Activated B cell treated with CpG ODN at 0.5 μM for 24 hours (primary cell): ENCODE data around the gene ACP1. TPM values are rescaled to one million over a fixed set of nuclear protein-coding genes. Genes with fewer than 3 reads are reported as not detected.

Source experiments
- ATAC-seq: fragments of 200-7000 bp; cut with Tn5 transposase; one replicate; pipeline ENCODE4 v1.10.0; 2021; ENCODE audit warnings: low read depth, mild to moderate bottlenecking, moderate library complexity
- CTCF ChIA-PET: fragments of 350-600 bp; sonication (Branson Sonifier 250); formaldehyde crosslinking; loops from one replicate; lab custom pipeline; 2021; ENCODE audit warnings: antibody characterized with exemption; lab: Charles Lee
- POLR2A ChIA-PET: fragments of 350-600 bp; sonication (Branson Sonifier 250); formaldehyde crosslinking; loops from one replicate; lab custom pipeline; 2021; ENCODE audit warnings: antibody characterized with exemption; lab: Charles Lee
- DNase-seq: peaks from one replicate; pipeline ENCODE4 v3.0.0; 2022
- H3K27ac Mint-ChIP-seq: one replicate; pipeline ENCODE4 v1.8.0; 2020; ENCODE audit warnings: mixed read lengths
- H3K27me3 Mint-ChIP-seq: one replicate; pipeline ENCODE4 v1.8.0; 2021; ENCODE audit warnings: mixed read lengths
- H3K36me3 Mint-ChIP-seq: one replicate; pipeline ENCODE4 v1.8.0; 2021; ENCODE audit warnings: low read depth, mixed read lengths
- H3K4me1 Mint-ChIP-seq: one replicate; pipeline ENCODE4 v1.8.0; 2021; ENCODE audit warnings: mixed read lengths
- H3K4me3 Mint-ChIP-seq: one replicate; pipeline ENCODE4 v1.8.0; 2020; ENCODE audit warnings: mild to moderate bottlenecking, mixed read lengths
- H3K9me3 Mint-ChIP-seq: one replicate; pipeline ENCODE4 v1.8.0; 2020; ENCODE audit warnings: mixed read lengths
- intact Hi-C: fragments of 100-400 bp; cut with micrococcal nuclease; formaldehyde crosslinking; loops from one replicate; pipeline ENCODE4 v1.15.1; 2024
- total RNA-seq: library from RNA; stranded (reverse); gene quantifications from 2 replicates; pipeline ENCODE4 v1.2.3, GENCODE V29; 2022
- TF ChIP-seq, protein P1 (sequence below): fragments of 200-600 bp; IDR thresholded peaks from one replicate; pipeline ENCODE4 v1.8.0; 2022; ENCODE audit warnings: antibody characterized with exemption, mild to moderate bottlenecking

The ACP1 gene
- total RNA-seq, 1 donor from 2014 or later: 81.8 TPM

DNA sequence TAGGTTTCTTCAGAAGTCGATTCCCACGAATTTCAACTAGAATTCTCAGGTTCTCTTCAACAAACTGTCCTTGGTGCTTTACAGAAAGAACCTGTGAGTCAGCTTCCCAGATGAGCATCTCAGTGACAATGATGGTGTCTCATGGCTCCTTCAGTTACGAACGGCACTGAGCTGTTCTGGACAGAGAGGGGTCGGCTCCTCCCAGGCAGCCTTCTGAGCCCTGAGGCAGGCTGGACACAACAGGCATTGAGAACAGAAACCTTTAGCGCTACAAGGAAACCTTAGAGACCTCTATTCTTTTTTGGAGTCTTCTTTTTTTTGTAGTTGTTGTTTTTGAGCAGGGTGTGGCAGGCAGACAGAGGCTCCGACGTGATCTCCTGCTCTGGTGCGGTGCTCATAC, 58.3 kb downstream of the ACP1 start:
- no peak overlapping the region for H3K4me3 Mint-ChIP-seq
- H3K27me3 Mint-ChIP-seq: peaks cover 11% of the 10 kb centered on the region
- H3K36me3 Mint-ChIP-seq: peaks cover 3% of the 10 kb centered on the region
- no peak overlapping the region for H3K27ac Mint-ChIP-seq
- intact Hi-C loops: no loop called here
- H3K9me3 Mint-ChIP-seq: peaks cover 17% of the 10 kb centered on the region
- H3K4me1 Mint-ChIP-seq: peaks cover 2% of the 10 kb centered on the region
- TF ChIP-seq, protein P1, sequence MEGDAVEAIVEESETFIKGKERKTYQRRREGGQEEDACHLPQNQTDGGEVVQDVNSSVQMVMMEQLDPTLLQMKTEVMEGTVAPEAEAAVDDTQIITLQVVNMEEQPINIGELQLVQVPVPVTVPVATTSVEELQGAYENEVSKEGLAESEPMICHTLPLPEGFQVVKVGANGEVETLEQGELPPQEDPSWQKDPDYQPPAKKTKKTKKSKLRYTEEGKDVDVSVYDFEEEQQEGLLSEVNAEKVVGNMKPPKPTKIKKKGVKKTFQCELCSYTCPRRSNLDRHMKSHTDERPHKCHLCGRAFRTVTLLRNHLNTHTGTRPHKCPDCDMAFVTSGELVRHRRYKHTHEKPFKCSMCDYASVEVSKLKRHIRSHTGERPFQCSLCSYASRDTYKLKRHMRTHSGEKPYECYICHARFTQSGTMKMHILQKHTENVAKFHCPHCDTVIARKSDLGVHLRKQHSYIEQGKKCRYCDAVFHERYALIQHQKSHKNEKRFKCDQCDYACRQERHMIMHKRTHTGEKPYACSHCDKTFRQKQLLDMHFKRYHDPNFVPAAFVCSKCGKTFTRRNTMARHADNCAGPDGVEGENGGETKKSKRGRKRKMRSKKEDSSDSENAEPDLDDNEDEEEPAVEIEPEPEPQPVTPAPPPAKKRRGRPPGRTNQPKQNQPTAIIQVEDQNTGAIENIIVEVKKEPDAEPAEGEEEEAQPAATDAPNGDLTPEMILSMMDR: no peak
- ChIA-PET CTCF (no interaction called here), POLR2A (no interaction called here)
- ATAC-seq (no peak), DNase-seq (no peak)

Other genes with a start within 250 kb of the ACP1 start
- 0.18 TPM in 1 of 2 replicates, not detected in the other for gene FAM110C, start 218.4 kb upstream of the ACP1 start, total RNA-seq
- gene SH3YL1, start 915 bp upstream of the ACP1 start, total RNA-seq: 24.4 and 33.3 TPM in 2 replicates
- gene ALKAL2, start 23.1 kb downstream of the ACP1 start, total RNA-seq: not detected in 2 replicates